ENCODE results near the gene LSR. TPM values are rescaled to one million over a fixed set of nuclear protein-coding genes. Genes with fewer than 3 reads are reported as not detected.

Gene LSR
- total and polyA plus RNA-seq, 10 donors = 10.9 to 30.2 (median 20.4) TPM

- WGBS, 5 donors = 59 to 69% (median 64%) methylated on average over 4 of the region's 4 CpGs
- Histone ChIP-seq H3K27ac (no peak overlapping the region), H3K27me3 (replicated peaks in 1 of 7) (peaks cover 0 to 43% (median 11%) of the 10 kb centered on the region in 7 donors), H3K4me3 (no peak overlapping the region), H3K4me1 (peaks cover 13 to 49% (median 34%) of the 10 kb centered on the region in 6 donors), H3K36me3 (peaks cover 0 to 13% (median 0%) of the 10 kb centered on the region in 6 donors), H3K9me3 (peaks cover under 1 to 19% (median 5%) of the 10 kb centered on the region in 8 donors)
- no peak for TF ChIP-seq POLR2AphosphoS5 (IDR thresholded peaks at IDR 0.05)
- no peak for TF ChIP-seq CTCF (IDR thresholded peaks at IDR 0.05 in 8 of 11, conservative IDR thresholded peaks at IDR 0.05 in 3 of 11)
- no peak for TF ChIP-seq POLR2A (IDR thresholded peaks at IDR 0.05)
- intact Hi-C loops (cut with DNase I; ENCODE audit: low total_unique reads) = no loop called here
- DNase-seq = no peak
These were observed 2.2 kb upstream of the LSR start for GRCh38 chr19:35246466-35247092.

- WGBS, 5 donors = 5 to 23% (median 5%) methylated on average over 8 to 42 of the region's 42 CpGs
- intact Hi-C loops (cut with DNase I; ENCODE audit: low total_unique reads) = no loop called here
- TF ChIP-seq CTCF (IDR thresholded peaks at IDR 0.05 in 8 of 11, conservative IDR thresholded peaks at IDR 0.05 in 3 of 11) (peak in 8 of 11 experiments; percentile 24 to 63 (median 52)), POLR2A (IDR thresholded peaks at IDR 0.05) (no peak)
- H3K4me1 ChIP-seq = peaks cover 13 to 49% (median 34%) of the 10 kb centered on the region in 6 donors
- H3K36me3 ChIP-seq = peaks cover 0 to 13% (median 0%) of the 10 kb centered on the region in 6 donors
- peaks cover 0 to 11% (median 0%) of the 10 kb centered on the region in 8 donors for H3K9me3 ChIP-seq
- peak overlapping the region; percentile 54 to 89 (median 58) for H3K4me3 ChIP-seq
- peaks cover 0 to 43% (median 11%) of the 10 kb centered on the region in 7 donors for H3K27me3 ChIP-seq (replicated peaks in 1 of 7)
- peak; percentile 87 for DNase-seq
- H3K27ac ChIP-seq = peak overlapping the region; percentile 72 to 90 (median 81)
These were observed 1.1 kb upstream of the LSR start for GRCh38 chr19:35247526-35248309.

GRCh38 chr19:35249146-35249847 lies 495 bp downstream of the LSR start:
- TF ChIP-seq POLR2AphosphoS5 (IDR thresholded peaks at IDR 0.05) (no peak), CTCF (IDR thresholded peaks at IDR 0.05 in 8 of 11, conservative IDR thresholded peaks at IDR 0.05 in 3 of 11) (no peak), POLR2A (IDR thresholded peaks at IDR 0.05) (no peak)
- Histone ChIP-seq H3K36me3 (peaks cover 0 to 23% (median 0%) of the 10 kb centered on the region in 6 donors), H3K27ac (peak overlapping the region; percentile 72 to 90 (median 81)), H3K9me3 (peaks cover 0 to 7% (median 0%) of the 10 kb centered on the region in 8 donors), H3K4me1 (peaks cover 13 to 56% (median 40%) of the 10 kb centered on the region in 6 donors), H3K4me3 (peak overlapping the region; percentile 54 to 89 (median 58)), H3K27me3 (replicated peaks in 1 of 7) (peaks cover 0 to 43% (median 11%) of the 10 kb centered on the region in 7 donors)
- WGBS, 5 donors = 16 to 34% (median 18%) methylated on average over 28 to 39 of the region's 39 CpGs
- intact Hi-C loops (cut with DNase I; ENCODE audit: low total_unique reads) = no loop called here
- DNase-seq = no peak
